ENCODE results near the gene RPS27A.

DNA sequence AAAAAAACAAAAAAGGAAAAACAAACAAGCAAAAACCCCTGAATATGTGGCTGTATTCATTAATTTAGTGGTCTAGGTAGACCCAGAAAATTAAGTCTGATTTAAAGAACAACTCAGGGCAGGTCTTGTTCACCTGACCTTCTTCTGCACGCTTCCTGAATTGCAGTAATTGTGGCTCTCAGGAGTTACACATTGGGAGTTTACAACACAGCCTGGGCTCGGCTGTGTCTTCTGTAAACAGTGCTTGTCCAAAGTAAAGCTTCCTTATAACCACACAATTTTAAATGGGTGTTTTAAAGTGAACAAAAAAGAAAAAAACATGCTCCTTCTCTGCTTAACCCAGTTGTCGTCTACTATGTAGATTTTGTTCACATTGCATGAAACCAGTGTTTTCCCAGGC lies 44.8 kb downstream of the RPS27A start:
- TF ChIP-seq, protein P1, sequence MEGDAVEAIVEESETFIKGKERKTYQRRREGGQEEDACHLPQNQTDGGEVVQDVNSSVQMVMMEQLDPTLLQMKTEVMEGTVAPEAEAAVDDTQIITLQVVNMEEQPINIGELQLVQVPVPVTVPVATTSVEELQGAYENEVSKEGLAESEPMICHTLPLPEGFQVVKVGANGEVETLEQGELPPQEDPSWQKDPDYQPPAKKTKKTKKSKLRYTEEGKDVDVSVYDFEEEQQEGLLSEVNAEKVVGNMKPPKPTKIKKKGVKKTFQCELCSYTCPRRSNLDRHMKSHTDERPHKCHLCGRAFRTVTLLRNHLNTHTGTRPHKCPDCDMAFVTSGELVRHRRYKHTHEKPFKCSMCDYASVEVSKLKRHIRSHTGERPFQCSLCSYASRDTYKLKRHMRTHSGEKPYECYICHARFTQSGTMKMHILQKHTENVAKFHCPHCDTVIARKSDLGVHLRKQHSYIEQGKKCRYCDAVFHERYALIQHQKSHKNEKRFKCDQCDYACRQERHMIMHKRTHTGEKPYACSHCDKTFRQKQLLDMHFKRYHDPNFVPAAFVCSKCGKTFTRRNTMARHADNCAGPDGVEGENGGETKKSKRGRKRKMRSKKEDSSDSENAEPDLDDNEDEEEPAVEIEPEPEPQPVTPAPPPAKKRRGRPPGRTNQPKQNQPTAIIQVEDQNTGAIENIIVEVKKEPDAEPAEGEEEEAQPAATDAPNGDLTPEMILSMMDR (IDR thresholded peaks at IDR 0.05): no peak
- no peak for TF ChIP-seq POLR2A (IDR thresholded peaks at IDR 0.05)
